Esophagus muscularis mucosa (tissue), 4 donors: ENCODE data around the gene BAHCC1.

Experiments used
- CTCF ChIP-seq, 3 experiments: fragments of 200-600 bp in 2 of 3; fragments of 450-650 bp in 1 of 3; sonication (generic) in 2 of 3; IDR thresholded peaks; one replicate each; pipeline ENCODE4 v1.5.1; 2017 to 2019; ENCODE audit warnings: antibody characterized with exemption in 3 of 3, mild to moderate bottlenecking in 2 of 3, moderate library complexity in 1 of 3
- EP300 ChIP-seq: sonication (generic); formaldehyde crosslinking; IDR thresholded peaks from one replicate; pipeline ENCODE4 v1.6.1; 2017; ENCODE audit warnings: antibody characterized with exemption
- POLR2A ChIP-seq: fragments of 450-650 bp; IDR thresholded peaks from one replicate; pipeline ENCODE4 v1.6.1; 2017; ENCODE audit warnings: antibody characterized with exemption, moderate library complexity, mild to moderate bottlenecking, low read depth
- POLR2AphosphoS5 ChIP-seq, 2 donors: sonication (generic); formaldehyde crosslinking; IDR thresholded peaks; one replicate each; pipeline ENCODE4 v1.6.1; 2017; ENCODE audit warnings: antibody characterized with exemption in 2 of 2

GRCh38 chr17:81379523-81379942 is 15.7 kb upstream of the BAHCC1 start:
- TF ChIP-seq EP300 (no peak), POLR2A (no peak), CTCF (IDR thresholded peaks at IDR 0.05) (no peak), POLR2AphosphoS5 (IDR thresholded peaks at IDR 0.05) (no peak)
